Gastrocnemius medialis (tissue), 4 donors: ENCODE measurements around the gene XPC. TPM values are rescaled to one million over a fixed set of nuclear protein-coding genes. Genes with fewer than 3 reads are reported as not detected.

Source experiments
- ATAC-seq, 2 donors: fragments of 150-250 bp; one replicate each; pipeline ENCODE4 v1.9.1; 2016
- DNase-seq, 2 donors: peaks; one replicate each; pipeline ENCODE4 v3.0.0-alpha.2; 2019
- H3K27ac ChIP-seq, 4 donors: fragments of 200-600 bp; sonication (generic); 1 replicate in 1 of 4; 2 replicates in 3 of 4; pipeline ENCODE4 v1.5.1; 2016 to 2018; ENCODE audit warnings: mild to moderate bottlenecking in 2 of 4, moderate library complexity in 1 of 4
- H3K27me3 ChIP-seq, 3 donors: fragments of 200-600 bp; sonication (generic) in 2 of 3; 1 replicate in 1 of 3; 2 replicates in 2 of 3; pipeline versions ENCODE4 v1.5.1 to v1.6.0; 2016 to 2019; ENCODE audit warnings: mild to moderate bottlenecking in 1 of 3, moderate library complexity in 1 of 3
- H3K36me3 ChIP-seq, 2 donors: fragments of 200-600 bp; sonication (generic) in 1 of 2; one replicate each; pipeline ENCODE4 v1.5.1; 2017 to 2018
- H3K4me1 ChIP-seq, 2 donors: fragments of 200-600 bp; sonication (generic) in 1 of 2; one replicate each; pipeline ENCODE4 v1.5.1; 2016 to 2017; ENCODE audit warnings: mild to moderate bottlenecking in 2 of 2
- H3K4me3 ChIP-seq, 4 donors: fragments of 200-600 bp; sonication (generic) in 3 of 4; 1 replicate in 1 of 4; 2 replicates in 3 of 4; pipeline ENCODE4 v1.5.1; 2016 to 2019; ENCODE audit warnings: mild to moderate bottlenecking in 2 of 4
- H3K9me3 ChIP-seq, 3 donors: fragments of 200-600 bp; sonication (generic) in 2 of 3; 1 replicate in 1 of 3; 2 replicates in 2 of 3; pipeline ENCODE4 v1.5.1; 2016 to 2019
- CTCF ChIP-seq, 5 experiments: fragments of 450-650 bp in 3 of 5; fragments of 200-600 bp in 2 of 5; sonication (generic) in 2 of 5; IDR thresholded peaks in 4 of 5; conservative IDR thresholded peaks in 1 of 5; 1 replicate in 4 of 5; 2 replicates in 1 of 5; pipeline ENCODE4 v1.5.1; 2016 to 2019; ENCODE audit warnings: antibody characterized with exemption in 5 of 5, mild to moderate bottlenecking in 3 of 5, moderate library complexity in 3 of 5
- POLR2A ChIP-seq, 2 donors: fragments of 450-650 bp; IDR thresholded peaks; one replicate each; pipeline ENCODE4 v1.6.1; 2017; ENCODE audit warnings: antibody characterized with exemption in 2 of 2, mild to moderate bottlenecking in 2 of 2, moderate library complexity in 2 of 2
- in situ Hi-C, 4 donors: fragments of 200-750 bp; cut with MboI; loops; one replicate each; pipeline versions ENCODE4 v1.15.0 to v1.8.0; 2017; ENCODE audit warnings: low sequenced_read_pairs in 4 of 4
- intact Hi-C: fragments of 100-400 bp; cut with DNase I; formaldehyde crosslinking; loops from one replicate; pipeline ENCODE4 v1.15.1; 2023; ENCODE audit warnings: low total_unique reads
- total RNA-seq, 4 donors: library from RNA; depleted of rRNA; stranded (reverse); fragments of >200 nt; gene quantifications; one replicate each; pipeline versions ENCODE4 v1.1.0 to v1.2.3, GENCODE V29; 2016

The XPC gene
- total RNA-seq, 4 donors from 2014 or later, result 22.0 to 30.6 (median 27.0) TPM

- Histone ChIP-seq H3K4me3 (no peak overlapping the region), H3K4me1 (no peaks in the 10 kb centered on the region), H3K27ac (no peak overlapping the region), H3K27me3 (no peaks in the 10 kb centered on the region), H3K9me3 (no peaks in the 10 kb centered on the region), H3K36me3 (no peaks in the 10 kb centered on the region)
- intact Hi-C loops, result no loop called here
- in situ Hi-C loops, result no loop called here
- DNase-seq (no peak), ATAC-seq (no peak)
- no peak for TF ChIP-seq POLR2A (IDR thresholded peaks at IDR 0.05)
Measured at GRCh38 chr3:14223595-14223994, 45.2 kb upstream of the XPC start.

GRCh38 chr3:14222900-14223594 lies 44.6 kb upstream of the XPC start:
- no peak for DNase-seq
- Histone ChIP-seq H3K27me3 (no peaks in the 10 kb centered on the region), H3K4me1 (no peaks in the 10 kb centered on the region), H3K36me3 (no peaks in the 10 kb centered on the region), H3K4me3 (no peak overlapping the region), H3K27ac (no peak overlapping the region), H3K9me3 (no peaks in the 10 kb centered on the region)
- in situ Hi-C loops, result no loop called here
- intact Hi-C loops, result no loop called here
- ATAC-seq, result no peak
- TF ChIP-seq CTCF (IDR thresholded peaks at IDR 0.05 in 4 of 5, conservative IDR thresholded peaks at IDR 0.05 in 1 of 5) (no peak), POLR2A (IDR thresholded peaks at IDR 0.05) (no peak)

GRCh38 chr3:14222457-14222856 lies 44.1 kb upstream of the XPC start:
- DNase-seq (no peak), ATAC-seq (no peak)
- H3K9me3 ChIP-seq, result no peaks in the 10 kb centered on the region
- intact Hi-C loops, result no loop called here
- H3K4me3 ChIP-seq, result no peak overlapping the region
- no peak for TF ChIP-seq POLR2A (IDR thresholded peaks at IDR 0.05)
- TF ChIP-seq CTCF (IDR thresholded peaks at IDR 0.05 in 4 of 5, conservative IDR thresholded peaks at IDR 0.05 in 1 of 5), result no peak
- H3K27ac ChIP-seq, result no peak overlapping the region
- in situ Hi-C loops, result no loop called here
- H3K36me3 ChIP-seq, result no peaks in the 10 kb centered on the region
- no peaks in the 10 kb centered on the region for H3K4me1 ChIP-seq
- no peaks in the 10 kb centered on the region for H3K27me3 ChIP-seq

- Histone ChIP-seq H3K36me3 (no peaks in the 10 kb centered on the region), H3K27ac (no peak overlapping the region), H3K27me3 (no peaks in the 10 kb centered on the region), H3K9me3 (no peaks in the 10 kb centered on the region), H3K4me1 (no peaks in the 10 kb centered on the region), H3K4me3 (no peak overlapping the region)
- ATAC-seq, result no peak
- in situ Hi-C loops (no loop called here), intact Hi-C loops (no loop called here)
- TF ChIP-seq POLR2A (IDR thresholded peaks at IDR 0.05) (no peak), CTCF (IDR thresholded peaks at IDR 0.05 in 4 of 5, conservative IDR thresholded peaks at IDR 0.05 in 1 of 5) (no peak)
- DNase-seq, result no peak
Measured at GRCh38 chr3:14221902-14222301, 43.5 kb upstream of the XPC start.

GRCh38 chr3:14220933-14221332 lies 42.5 kb upstream of the XPC start:
- intact Hi-C loops (no loop called here), in situ Hi-C loops (no loop called here)
- H3K27ac ChIP-seq, result no peak overlapping the region
- DNase-seq (no peak), ATAC-seq (no peak)
- no peaks in the 10 kb centered on the region for H3K4me1 ChIP-seq
- H3K36me3 ChIP-seq, result no peaks in the 10 kb centered on the region
- no peak overlapping the region for H3K4me3 ChIP-seq
- TF ChIP-seq POLR2A (IDR thresholded peaks at IDR 0.05) (no peak), CTCF (IDR thresholded peaks at IDR 0.05 in 4 of 5, conservative IDR thresholded peaks at IDR 0.05 in 1 of 5) (no peak)
- no peaks in the 10 kb centered on the region for H3K27me3 ChIP-seq
- H3K9me3 ChIP-seq, result no peaks in the 10 kb centered on the region
